Activated CD8-positive, alpha-beta T cell treated with anti-CD3 and anti-CD28 coated beads for 36 hours (primary cell): ENCODE data around the gene SMOC1. TPM values are rescaled to one million over a fixed set of nuclear protein-coding genes. Genes with fewer than 3 reads are reported as not detected.

Source experiments
- ATAC-seq: fragments of 200-7000 bp; cut with Tn5 transposase; one replicate; pipeline ENCODE4 v1.10.0; 2021; ENCODE audit warnings: mild to moderate bottlenecking, moderate library complexity
- CTCF ChIA-PET: fragments of 350-600 bp; sonication (Branson Sonifier 250); formaldehyde crosslinking; loops from one replicate; lab custom pipeline; 2021; ENCODE audit warnings: antibody characterized with exemption; lab: Charles Lee
- POLR2A ChIA-PET: fragments of 350-600 bp; sonication (Branson Sonifier 250); formaldehyde crosslinking; loops from one replicate; lab custom pipeline; 2021; ENCODE audit warnings: antibody characterized with exemption; lab: Charles Lee
- DNase-seq: peaks from one replicate; pipeline ENCODE4 v3.0.0-alpha.2; 2020
- H3K27ac Mint-ChIP-seq: one replicate; pipeline ENCODE4 v1.8.0; 2021; ENCODE audit warnings: mild to moderate bottlenecking, mixed read lengths
- H3K27me3 Mint-ChIP-seq: one replicate; pipeline ENCODE4 v1.8.0; 2021; ENCODE audit warnings: mixed read lengths
- H3K36me3 Mint-ChIP-seq: one replicate; pipeline ENCODE4 v1.8.0; 2021; ENCODE audit warnings: low read depth, mixed read lengths
- H3K4me1 Mint-ChIP-seq: one replicate; pipeline ENCODE4 v1.8.0; 2021; ENCODE audit warnings: low read depth, mixed read lengths
- H3K4me3 Mint-ChIP-seq: one replicate; pipeline ENCODE4 v1.8.0; 2021; ENCODE audit warnings: mild to moderate bottlenecking, moderate library complexity, mixed read lengths
- H3K9me3 Mint-ChIP-seq: one replicate; pipeline ENCODE4 v1.8.0; 2021; ENCODE audit warnings: mixed read lengths
- CTCF ChIP-seq: fragments of 200-600 bp; IDR thresholded peaks from one replicate; pipeline ENCODE4 v1.8.0; 2022; ENCODE audit warnings: antibody characterized with exemption, mild to moderate bottlenecking
- intact Hi-C: fragments of 100-400 bp; cut with micrococcal nuclease; formaldehyde crosslinking; loops from one replicate; pipeline ENCODE4 v1.10.0; 2022
- total RNA-seq, 2 experiments: library from RNA; stranded (reverse); gene quantifications; one replicate each; pipeline ENCODE4 v1.2.3, GENCODE V29; 2021

Gene SMOC1
- total RNA-seq, 2 experiments from 2014 or later, result not detected

DNA sequence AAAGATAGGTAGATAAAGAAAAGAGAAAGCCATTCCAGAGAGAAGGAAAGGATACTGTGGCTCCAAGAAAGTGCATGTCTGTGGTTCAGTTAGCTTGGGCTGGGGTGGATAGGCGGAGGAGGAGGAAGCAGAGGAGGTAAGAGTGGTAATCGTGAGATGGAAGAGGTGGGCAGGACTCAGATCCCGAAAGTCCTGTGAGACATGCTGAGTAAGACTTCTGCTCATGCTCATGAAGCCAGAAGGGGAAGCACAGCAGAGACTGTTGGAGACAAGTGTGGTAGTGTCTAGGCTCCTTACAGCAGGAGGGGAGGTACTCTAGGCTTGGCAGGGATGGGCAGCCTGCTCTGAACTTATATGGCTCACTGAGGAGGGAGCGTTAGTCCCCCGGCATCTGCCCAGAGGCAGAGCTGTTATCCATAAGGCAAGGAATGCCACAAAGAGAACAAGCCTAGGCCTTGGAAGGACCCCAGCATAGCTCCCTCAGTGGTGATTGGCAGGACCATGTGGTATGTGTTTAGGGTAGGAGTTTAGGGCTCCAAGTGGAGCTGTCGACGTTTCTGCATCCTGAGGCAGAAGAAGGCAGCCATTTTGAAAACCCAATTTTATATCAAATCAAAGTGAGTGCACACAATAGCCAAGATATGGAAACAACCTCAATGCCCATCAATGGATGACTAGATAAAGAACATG, 135.3 kb downstream of the SMOC1 start:
- H3K27me3 Mint-ChIP-seq, result peaks cover 17% of the 10 kb centered on the region
- CTCF ChIA-PET, result interaction anchor here (0.6 to 2.2 kb wide), 13 partner anchors 10 to 353 kb away, joined by 3 to 12 read pairs (median 3); no protein-coding TSS in a partner anchor
- POLR2A ChIA-PET, result interaction anchor here (0.6 kb wide), 1 partner anchor 10 kb away, joined by 3 read pairs; no protein-coding TSS in a partner anchor
- no peak overlapping the region for H3K27ac Mint-ChIP-seq
- no peak for TF ChIP-seq CTCF
- H3K4me3 Mint-ChIP-seq, result no peak overlapping the region
- no peaks in the 10 kb centered on the region for H3K9me3 Mint-ChIP-seq
- DNase-seq, result no peak
- H3K36me3 Mint-ChIP-seq, result no peaks in the 10 kb centered on the region
- peaks cover 7% of the 10 kb centered on the region for H3K4me1 Mint-ChIP-seq
- intact Hi-C loops, result no loop called here
- ATAC-seq, result no peak

GRCh38 chr14:70018230-70018629, 139.0 kb downstream of the SMOC1 start:
- H3K9me3 Mint-ChIP-seq, result no peaks in the 10 kb centered on the region
- no peak for DNase-seq
- no peak overlapping the region for H3K27ac Mint-ChIP-seq
- POLR2A ChIA-PET, result no interaction called here
- TF ChIP-seq CTCF, result no peak
- H3K4me3 Mint-ChIP-seq, result no peak overlapping the region
- intact Hi-C loops, result no loop called here
- peaks cover 14% of the 10 kb centered on the region for H3K27me3 Mint-ChIP-seq
- no peak for ATAC-seq
- no peaks in the 10 kb centered on the region for H3K36me3 Mint-ChIP-seq
- H3K4me1 Mint-ChIP-seq, result peaks cover 7% of the 10 kb centered on the region
- CTCF ChIA-PET, result interaction anchor here (0.8 to 1.7 kb wide), 3 partner anchors 10 to 55 kb away, joined by 4 to 13 read pairs (median 5); no protein-coding TSS in a partner anchor

GRCh38 chr14:70018713-70019211, 139.5 kb downstream of the SMOC1 start:
- intact Hi-C loops, result no loop called here
- POLR2A ChIA-PET, result interaction anchor here (1.4 kb wide), 1 partner anchor 8 kb away, joined by 3 read pairs; no protein-coding TSS in a partner anchor

DNA sequence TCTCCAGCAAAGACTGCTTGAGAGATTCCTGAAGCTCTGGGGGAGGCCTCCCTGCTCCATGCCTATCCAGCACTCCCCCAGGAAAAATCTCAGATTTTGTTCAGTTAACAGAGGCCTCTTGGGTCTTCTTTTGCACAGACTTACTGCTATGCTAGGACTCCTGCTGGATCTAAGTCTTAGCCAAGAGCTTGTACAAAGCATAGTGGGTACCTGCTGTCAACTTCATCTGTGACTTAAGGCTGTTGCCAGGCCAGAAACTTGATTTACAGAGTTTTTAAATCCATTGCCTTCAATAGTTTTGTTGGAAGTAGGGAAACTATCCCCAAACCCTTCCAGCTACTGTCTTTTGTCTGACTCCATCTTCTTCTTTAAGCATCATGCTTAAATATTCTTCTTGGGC, 140.5 kb downstream of the SMOC1 start:
- Mint-ChIP-seq H3K27ac (no peak overlapping the region), H3K27me3 (peaks cover 9% of the 10 kb centered on the region), H3K4me3 (no peak overlapping the region), H3K4me1 (peaks cover 7% of the 10 kb centered on the region), H3K36me3 (no peaks in the 10 kb centered on the region), H3K9me3 (no peaks in the 10 kb centered on the region)
- intact Hi-C loops, result no loop called here
- DNase-seq (no peak), ATAC-seq (no peak)
- no peak for TF ChIP-seq CTCF
- ChIA-PET CTCF (interaction anchor here (0.8 to 1.7 kb wide), 5 partner anchors 8 to 285 kb away, joined by 3 to 13 read pairs (median 3); no protein-coding TSS in a partner anchor), POLR2A (interaction anchor here (1.4 kb wide), 1 partner anchor 9 kb away, joined by 3 read pairs; no protein-coding TSS in a partner anchor)

More at GRCh38 chr14:70018713-70019211, 139.5 kb downstream of the SMOC1 start:
- DNase-seq (no peak), ATAC-seq (no peak)
- H3K27me3 Mint-ChIP-seq, result peaks cover 14% of the 10 kb centered on the region
- TF ChIP-seq CTCF, result no peak
- H3K9me3 Mint-ChIP-seq, result no peaks in the 10 kb centered on the region
- H3K27ac Mint-ChIP-seq, result no peak overlapping the region
- CTCF ChIA-PET, result interaction anchor here (1.7 kb wide), 2 partner anchors 9 to 55 kb away, joined by 4 to 13 read pairs; no protein-coding TSS in a partner anchor
- no peaks in the 10 kb centered on the region for H3K36me3 Mint-ChIP-seq
- H3K4me1 Mint-ChIP-seq, result peaks cover 7% of the 10 kb centered on the region
- no peak overlapping the region for H3K4me3 Mint-ChIP-seq
